Neural cell (in vitro differentiated cells): ENCODE data around the gene DCAF16. TPM values are rescaled to one million over a fixed set of nuclear protein-coding genes. Genes with fewer than 3 reads are reported as not detected.

Source experiments
- H2AFZ ChIP-seq: fragments of 200-600, 300-800 bp; sonication (generic), shearing (Covaris generic); 2 replicates; pipeline ENCODE4 v1.6.0; 2014; ENCODE audit warnings: low read depth, mild to moderate bottlenecking, antibody characterized with exemption, low read length, moderate library complexity
- H3F3A ChIP-seq: fragments of 200-600 bp; shearing (Covaris generic); 2 replicates; pipeline ENCODE4 v1.6.1; 2016; ENCODE audit warnings: mild to moderate bottlenecking, moderate library complexity, mixed read lengths, antibody characterized with exemption, low read length; ENCODE audit not compliant: insufficient read depth, poor library complexity, severe bottlenecking
- H3K27ac ChIP-seq: fragments of 200-600, 300-800 bp; sonication (generic), shearing (Covaris generic); 2 replicates; pipeline ENCODE4 v1.5.1; 2014; ENCODE audit warnings: mild to moderate bottlenecking, low read length, moderate library complexity
- H3K27me3 ChIP-seq: fragments of 300-800, 200-600 bp; sonication (generic), shearing (Covaris generic); 2 replicates; pipeline ENCODE4 v1.6.0; 2014; ENCODE audit warnings: mild to moderate bottlenecking, low read depth, low read length, moderate library complexity; ENCODE audit not compliant: insufficient read depth
- H3K36me3 ChIP-seq: fragments of 300-800, 200-600 bp; sonication (generic), shearing (Covaris generic); 2 replicates; pipeline ENCODE4 v1.5.1; 2014; ENCODE audit warnings: mild to moderate bottlenecking, antibody characterized with exemption, low read length, moderate library complexity; ENCODE audit not compliant: insufficient read depth
- H3K4me2 ChIP-seq: fragments of 300-800, 200-600 bp; sonication (generic), shearing (Covaris generic); 2 replicates; pipeline ENCODE4 v1.6.0; 2014; ENCODE audit warnings: mild to moderate bottlenecking, low read length
- H3K4me3 ChIP-seq: fragments of 300-800, 200-600 bp; sonication (generic), shearing (Covaris generic); 2 replicates; pipeline ENCODE4 v1.5.1; 2014; ENCODE audit warnings: mild to moderate bottlenecking, low read length, moderate library complexity
- H3K79me2 ChIP-seq: fragments of 200-600 bp; shearing (Covaris generic); replicated peaks from 2 replicates; pipeline ENCODE4 v1.6.0; 2014; ENCODE audit warnings: mild to moderate bottlenecking, low read length, moderate library complexity; ENCODE audit not compliant: insufficient read depth
- H3K9ac ChIP-seq: fragments of 300-800, 200-600 bp; sonication (generic), shearing (Covaris generic); 2 replicates; pipeline ENCODE4 v1.6.1; 2016; ENCODE audit warnings: mild to moderate bottlenecking, low read length, mixed read lengths
- H3K9me2 ChIP-seq: fragments of 200-600 bp; shearing (Covaris generic); 2 replicates; pipeline ENCODE4 v1.6.1; 2016; ENCODE audit warnings: mild to moderate bottlenecking, low read length, mixed read lengths; ENCODE audit not compliant: insufficient read depth
- H3K9me3 ChIP-seq: fragments of 200-600, 300-800 bp; sonication (generic), shearing (Covaris generic); 2 replicates; pipeline ENCODE4 v1.6.1; 2016; ENCODE audit warnings: mild to moderate bottlenecking, mixed run types, low read length, moderate library complexity, mixed read lengths
- H4K20me1 ChIP-seq: fragments of 200-600 bp; shearing (Covaris generic); 2 replicates; pipeline ENCODE4 v1.6.1; 2016; ENCODE audit warnings: mild to moderate bottlenecking, mixed run types; ENCODE audit not compliant: insufficient read depth
- EP300 ChIP-seq: fragments of 450-650 bp; conservative IDR thresholded peaks from 2 replicates; pipeline ENCODE4 v1.6.1; 2014; ENCODE audit warnings: antibody characterized with exemption, mild to moderate bottlenecking, moderate library complexity; ENCODE audit not compliant: poor library complexity, severe bottlenecking
- EZH2 ChIP-seq: fragments of 200-600, 300-800 bp; shearing (Covaris generic), sonication (generic); IDR thresholded peaks from 2 replicates; pipeline ENCODE4 v1.6.1; 2014; ENCODE audit warnings: antibody characterized with exemption, low read length, borderline replicate concordance, mild to moderate bottlenecking; ENCODE audit not compliant: insufficient read depth, poor library complexity, severe bottlenecking
- MXI1 ChIP-seq: fragments of 450-650 bp; conservative IDR thresholded peaks from 2 replicates; pipeline ENCODE4 v1.6.1; 2014; ENCODE audit warnings: antibody characterized with exemption, mild to moderate bottlenecking; ENCODE audit not compliant: poor library complexity, severe bottlenecking
- POLR2AphosphoS5 ChIP-seq: IDR thresholded peaks from 2 replicates; pipeline ENCODE4 v1.6.1; 2012
- RAD21 ChIP-seq: fragments of 450-650 bp; conservative IDR thresholded peaks from 2 replicates; pipeline ENCODE4 v1.6.1; 2014; ENCODE audit warnings: antibody characterized with exemption, mild to moderate bottlenecking, moderate library complexity
- REST ChIP-seq: IDR thresholded peaks from 2 replicates; pipeline ENCODE4 v1.6.1; 2012; ENCODE audit warnings: borderline replicate concordance
- SMC3 ChIP-seq: fragments of 450-650 bp; conservative IDR thresholded peaks from 2 replicates; pipeline ENCODE4 v1.6.1; 2014; ENCODE audit warnings: antibody characterized with exemption, mild to moderate bottlenecking, moderate library complexity; ENCODE audit not compliant: poor library complexity
- TAF1 ChIP-seq: IDR thresholded peaks from 2 replicates; pipeline ENCODE4 v1.6.1; 2012; ENCODE audit warnings: low read depth
- polyA plus RNA-seq: library from polyadenylated mRNA; depleted of rRNA; stranded (reverse); fragments of >200 nt; gene quantifications from 2 replicates; pipeline ENCODE4 v1.2.3, GENCODE V29; 2014
- TF ChIP-seq, protein P1 (sequence below): fragments of 450-650 bp; IDR thresholded peaks from 2 replicates; pipeline ENCODE4 v1.5.1; 2014; ENCODE audit warnings: antibody characterized with exemption, mild to moderate bottlenecking, moderate library complexity; ENCODE audit not compliant: poor library complexity, severe bottlenecking

Gene DCAF16
- polyA plus RNA-seq, 1 donor from 2014 or later: 41.3 TPM

DNA sequence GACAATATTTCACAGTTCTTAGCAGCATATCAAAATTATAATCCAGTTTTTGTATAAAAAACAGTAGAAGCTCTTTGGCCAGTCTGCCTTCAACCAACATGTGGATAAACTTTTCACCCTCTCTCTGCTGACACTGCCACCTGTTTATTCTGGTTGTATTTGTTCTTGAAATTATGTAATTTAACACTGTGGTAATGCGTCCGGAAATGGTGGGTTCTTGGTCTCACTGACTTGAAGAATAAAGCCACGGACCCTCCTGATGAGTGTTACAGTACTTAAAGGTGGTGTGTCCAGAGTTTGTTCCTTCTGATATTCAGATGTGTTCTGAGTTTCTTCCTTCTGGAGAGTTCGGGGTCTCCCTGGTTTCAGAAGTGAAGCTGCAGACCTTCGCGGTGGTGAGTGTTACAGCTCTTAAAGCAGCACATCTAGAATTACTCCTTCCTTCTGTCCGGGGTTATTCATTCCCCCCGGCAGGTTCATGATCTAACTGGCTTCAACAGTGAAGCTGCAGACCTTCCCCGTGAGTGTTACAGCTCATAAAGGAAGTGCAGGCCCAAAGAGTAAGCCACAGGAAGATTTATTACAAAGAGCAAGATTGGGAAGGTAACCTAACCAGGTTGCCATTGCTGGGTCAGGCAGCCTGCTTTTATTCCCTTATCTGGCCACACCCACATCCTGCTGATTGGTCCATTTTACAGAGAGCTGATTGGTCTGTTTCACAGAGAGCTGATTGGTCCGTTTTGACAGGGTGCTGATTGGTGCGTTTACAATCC, 44.9 kb downstream of the DCAF16 start:
- no peaks in the 10 kb centered on the region for H3F3A ChIP-seq
- no peaks in the 10 kb centered on the region for H3K79me2 ChIP-seq
- H3K27ac ChIP-seq: no peak overlapping the region
- no peaks in the 10 kb centered on the region for H3K27me3 ChIP-seq
- H3K4me2 ChIP-seq: no peak overlapping the region
- H4K20me1 ChIP-seq: no peaks in the 10 kb centered on the region
- H2AFZ ChIP-seq: no peak overlapping the region
- TF ChIP-seq RAD21 (no peak), MXI1 (no peak), POLR2AphosphoS5 (no peak), EP300 (no peak), EZH2 (no peak), REST (no peak), SMC3 (no peak), TAF1 (no peak)
- TF ChIP-seq, protein P1, sequence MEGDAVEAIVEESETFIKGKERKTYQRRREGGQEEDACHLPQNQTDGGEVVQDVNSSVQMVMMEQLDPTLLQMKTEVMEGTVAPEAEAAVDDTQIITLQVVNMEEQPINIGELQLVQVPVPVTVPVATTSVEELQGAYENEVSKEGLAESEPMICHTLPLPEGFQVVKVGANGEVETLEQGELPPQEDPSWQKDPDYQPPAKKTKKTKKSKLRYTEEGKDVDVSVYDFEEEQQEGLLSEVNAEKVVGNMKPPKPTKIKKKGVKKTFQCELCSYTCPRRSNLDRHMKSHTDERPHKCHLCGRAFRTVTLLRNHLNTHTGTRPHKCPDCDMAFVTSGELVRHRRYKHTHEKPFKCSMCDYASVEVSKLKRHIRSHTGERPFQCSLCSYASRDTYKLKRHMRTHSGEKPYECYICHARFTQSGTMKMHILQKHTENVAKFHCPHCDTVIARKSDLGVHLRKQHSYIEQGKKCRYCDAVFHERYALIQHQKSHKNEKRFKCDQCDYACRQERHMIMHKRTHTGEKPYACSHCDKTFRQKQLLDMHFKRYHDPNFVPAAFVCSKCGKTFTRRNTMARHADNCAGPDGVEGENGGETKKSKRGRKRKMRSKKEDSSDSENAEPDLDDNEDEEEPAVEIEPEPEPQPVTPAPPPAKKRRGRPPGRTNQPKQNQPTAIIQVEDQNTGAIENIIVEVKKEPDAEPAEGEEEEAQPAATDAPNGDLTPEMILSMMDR: no peak
- no peaks in the 10 kb centered on the region for H3K9me3 ChIP-seq
- no peaks in the 10 kb centered on the region for H3K9me2 ChIP-seq
- no peak overlapping the region for H3K4me3 ChIP-seq
- no peak overlapping the region for H3K9ac ChIP-seq
- no peaks in the 10 kb centered on the region for H3K36me3 ChIP-seq

- TF ChIP-seq TAF1 (no peak), EP300 (no peak), MXI1 (no peak)
- no peaks in the 10 kb centered on the region for H3K9me2 ChIP-seq
- H3K79me2 ChIP-seq: no peaks in the 10 kb centered on the region
- no peak overlapping the region for H3K4me3 ChIP-seq
- no peak overlapping the region for H3K4me2 ChIP-seq
- H3K36me3 ChIP-seq: no peaks in the 10 kb centered on the region
- no peak overlapping the region for H3K9ac ChIP-seq
- H4K20me1 ChIP-seq: no peaks in the 10 kb centered on the region
- no peaks in the 10 kb centered on the region for H3K9me3 ChIP-seq
- H3F3A ChIP-seq: no peaks in the 10 kb centered on the region
- no peaks in the 10 kb centered on the region for H3K27me3 ChIP-seq
- H3K27ac ChIP-seq: no peak overlapping the region
- H2AFZ ChIP-seq: no peak overlapping the region
Observed at GRCh38 chr4:17763931-17764330, 46.6 kb downstream of the DCAF16 start.
